LNCAP (cell line): ENCODE data around the gene STK31.

ENCODE experiments used
- CTCF ChIP-seq: fragments of 450-650 bp; IDR thresholded peaks from 2 replicates; pipeline ENCODE4 v1.5.1; 2017; ENCODE audit warnings: mild to moderate bottlenecking

STK31 gene

GRCh38 chr7:23715099-23715498 lies 5.1 kb downstream of the STK31 start:
- no peak for TF ChIP-seq CTCF

- TF ChIP-seq CTCF: no peak
Measured at GRCh38 chr7:23717788-23718187, 7.8 kb downstream of the STK31 start.

DNA sequence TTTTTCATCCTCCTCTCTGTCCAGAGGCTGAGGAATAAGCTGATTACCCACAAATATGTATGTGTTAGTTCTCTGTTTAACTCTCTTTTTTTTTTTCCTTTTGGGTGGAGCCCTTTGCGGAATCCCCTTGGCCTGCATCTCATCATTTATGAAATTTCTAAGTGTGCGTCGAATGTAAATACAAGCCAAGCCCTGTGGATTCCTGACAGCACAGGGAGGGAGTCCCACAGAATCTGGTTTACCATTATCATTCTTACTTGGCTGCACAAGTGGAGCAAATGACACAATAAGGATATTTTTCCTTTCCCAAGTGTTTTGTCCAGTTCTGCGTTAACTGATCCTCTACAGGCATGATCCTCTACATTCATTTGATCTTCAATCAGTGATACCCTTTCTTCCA lies 11.4 kb downstream of the STK31 start:
- no peak for TF ChIP-seq CTCF

DNA sequence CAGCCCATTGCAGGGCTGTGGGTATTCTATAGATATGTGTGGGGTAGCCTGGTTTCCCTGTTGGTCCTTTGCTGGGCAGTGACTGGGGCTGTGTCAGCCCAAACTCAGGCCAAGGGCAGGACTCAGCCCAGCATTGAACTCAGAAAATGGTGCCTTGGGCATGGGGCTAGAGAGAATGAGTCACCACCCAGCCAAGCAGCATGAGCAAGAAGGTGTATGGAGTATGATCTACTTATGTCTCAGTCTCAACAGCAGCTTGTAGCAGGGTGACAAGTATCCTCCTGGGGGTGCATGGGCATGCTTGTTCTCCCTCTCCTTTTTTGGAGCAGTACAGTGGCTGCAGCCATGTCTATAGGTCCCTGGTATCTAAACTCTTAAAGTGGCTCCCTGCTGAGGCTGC lies 32.0 kb downstream of the STK31 start:
- no peak for TF ChIP-seq CTCF

- no peak for TF ChIP-seq CTCF
Measured at GRCh38 chr7:23743226-23743625, 33.2 kb downstream of the STK31 start.

GRCh38 chr7:23746629-23747028 lies 36.6 kb downstream of the STK31 start:
- no peak for TF ChIP-seq CTCF

- no peak for TF ChIP-seq CTCF
Measured at GRCh38 chr7:23751852-23752251, 41.8 kb downstream of the STK31 start.

GRCh38 chr7:23759671-23760391 lies 49.8 kb downstream of the STK31 start:
- TF ChIP-seq CTCF: no peak
